Muscle of leg (tissue), 11 donors: ENCODE results near the gene ANAPC13. TPM values are rescaled to one million over a fixed set of nuclear protein-coding genes. Genes with fewer than 3 reads are reported as not detected.
A peak's percentile ranks its signal among the peaks of the same experiment; 100 is the strongest.

Source experiments
- DNase-seq: peaks from one replicate; pipeline ENCODE4 v3.0.0; 2013
- H3K27ac ChIP-seq: one replicate; pipeline ENCODE4 v1.5.1; 2013; ENCODE audit warnings: mild to moderate bottlenecking, low read length, control low read depth
- H3K27me3 ChIP-seq: one replicate; pipeline ENCODE4 v1.6.1; 2013; ENCODE audit warnings: low read length; ENCODE audit not compliant: control insufficient read depth, insufficient read depth
- H3K36me3 ChIP-seq: one replicate; pipeline ENCODE4 v1.6.1; 2013; ENCODE audit warnings: low read length; ENCODE audit not compliant: control insufficient read depth, insufficient read depth
- H3K4me1 ChIP-seq: one replicate; pipeline ENCODE4 v1.6.1; 2013; ENCODE audit warnings: low read length; ENCODE audit not compliant: control insufficient read depth, insufficient read depth
- H3K4me3 ChIP-seq: one replicate; pipeline ENCODE4 v1.5.1; 2013; ENCODE audit warnings: low read length, control low read depth
- H3K9me3 ChIP-seq: replicated peaks from 2 replicates; pipeline ENCODE4 v1.6.1; 2013; ENCODE audit warnings: low read depth, low read length; ENCODE audit not compliant: control insufficient read depth
- WGBS: methylation state at CpG from one replicate; pipeline ENCODE4 v1.1.5; 2013; ENCODE audit warnings: missing lambda C conversion rate; ENCODE audit not compliant: insufficient coverage; 5-methylcytosine and 5-hydroxymethylcytosine counted together
- polyA plus RNA-seq, 8 donors: library from polyadenylated mRNA; unstranded; fragments of 120-200 nt; gene quantifications; one replicate each; pipeline versions ENCODE4 v1.2.1 to v1.2.3, GENCODE V29; 2013; ENCODE audit warnings: inconsistent platforms in 1 of 8, low replicate concordance in 1 of 8; ENCODE audit not compliant: insufficient read length in 8 of 8, insufficient read depth in 1 of 8
- total RNA-seq: library from RNA; stranded (reverse); fragments of 120-200 nt; gene quantifications from one replicate; pipeline ENCODE4 v1.2.4, GENCODE V29; 2013

Gene ANAPC13
- total and polyA plus RNA-seq, 9 donors, result 58.3 to 91.3 (median 63.2) TPM

DNA sequence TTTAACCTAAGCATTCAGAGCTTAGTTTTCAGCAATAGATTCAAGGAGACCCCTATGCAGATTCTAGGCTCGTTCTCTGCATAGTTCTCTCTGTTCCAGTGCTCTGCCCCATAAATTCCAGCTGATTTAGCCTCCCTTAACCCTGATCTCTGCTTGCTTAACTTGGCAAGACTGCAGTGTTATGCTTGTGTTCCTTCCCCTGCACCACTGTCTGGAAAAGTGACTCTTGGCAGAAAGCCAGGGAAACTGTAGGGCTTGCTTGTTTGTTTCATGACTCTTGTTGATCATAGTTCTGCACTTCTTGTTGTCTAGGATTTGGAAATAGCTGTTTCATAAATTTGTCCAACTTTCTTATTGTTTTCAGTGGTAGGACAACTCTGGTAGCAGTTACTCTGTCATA, 40.1 kb downstream of the ANAPC13 start:
- Histone ChIP-seq H3K9me3 (peaks cover 6% of the 10 kb centered on the region), H3K36me3 (no peaks in the 10 kb centered on the region), H3K4me1 (peaks cover 18% of the 10 kb centered on the region), H3K27me3 (no peaks in the 10 kb centered on the region), H3K27ac (no peak overlapping the region), H3K4me3 (no peak overlapping the region)
- 20% methylated on average over 1 of the region's 1 CpG for WGBS
- peak; percentile 74 for DNase-seq

DNA sequence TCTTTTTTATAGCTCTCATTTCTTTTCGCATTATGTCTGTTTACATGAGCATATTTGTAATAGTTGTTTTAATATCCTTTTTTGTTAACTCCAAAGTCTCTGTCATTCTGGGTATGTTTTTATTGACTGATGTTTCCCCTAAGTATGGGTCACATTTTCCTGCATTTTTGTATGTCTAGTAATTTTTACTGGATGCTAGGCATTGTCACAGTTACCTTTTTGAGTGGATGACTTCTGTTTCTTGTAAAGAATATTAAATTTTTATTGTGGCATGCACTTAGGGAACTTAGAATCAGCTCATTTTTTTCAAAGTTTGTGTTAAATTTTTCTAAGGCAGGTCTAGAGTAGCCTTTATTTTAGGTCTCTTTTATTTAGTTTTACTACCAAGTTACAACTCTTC, 40.7 kb downstream of the ANAPC13 start:
- no peak overlapping the region for H3K27ac ChIP-seq
- no peak for DNase-seq
- H3K4me1 ChIP-seq, result peaks cover 16% of the 10 kb centered on the region
- H3K9me3 ChIP-seq, result peaks cover 6% of the 10 kb centered on the region
- no peaks in the 10 kb centered on the region for H3K36me3 ChIP-seq
- no peak overlapping the region for H3K4me3 ChIP-seq
- WGBS, result no CpG with 5 or more reads among the region's 1 CpG
- no peaks in the 10 kb centered on the region for H3K27me3 ChIP-seq

DNA sequence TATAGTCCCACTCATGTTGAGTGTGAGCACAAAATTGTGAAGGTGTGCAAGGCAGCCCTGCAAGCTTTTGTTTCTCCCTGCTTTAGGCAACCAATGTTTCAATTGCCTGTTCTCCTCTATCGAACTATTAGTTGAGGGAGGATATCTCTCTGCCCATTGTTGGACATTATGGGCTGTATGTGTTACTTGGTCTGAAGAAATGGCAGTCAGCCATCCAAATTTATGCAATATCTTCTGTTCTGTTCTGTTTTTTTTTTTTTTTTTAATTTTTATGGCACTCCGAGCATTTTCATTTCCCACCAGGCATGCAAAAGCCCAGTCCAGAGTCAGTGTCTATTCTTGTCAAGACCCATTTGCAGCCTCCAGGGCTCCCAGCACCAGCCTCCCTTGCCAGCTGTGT, 44.0 kb downstream of the ANAPC13 start:
- H3K9me3 ChIP-seq, result peaks cover 6% of the 10 kb centered on the region
- H3K27me3 ChIP-seq, result no peaks in the 10 kb centered on the region
- WGBS, result no CpG with 5 or more reads among the region's 2 CpGs
- no peaks in the 10 kb centered on the region for H3K36me3 ChIP-seq
- H3K4me1 ChIP-seq, result peaks cover 6% of the 10 kb centered on the region
- H3K4me3 ChIP-seq, result no peak overlapping the region
- no peak overlapping the region for H3K27ac ChIP-seq
- DNase-seq, result no peak

DNA sequence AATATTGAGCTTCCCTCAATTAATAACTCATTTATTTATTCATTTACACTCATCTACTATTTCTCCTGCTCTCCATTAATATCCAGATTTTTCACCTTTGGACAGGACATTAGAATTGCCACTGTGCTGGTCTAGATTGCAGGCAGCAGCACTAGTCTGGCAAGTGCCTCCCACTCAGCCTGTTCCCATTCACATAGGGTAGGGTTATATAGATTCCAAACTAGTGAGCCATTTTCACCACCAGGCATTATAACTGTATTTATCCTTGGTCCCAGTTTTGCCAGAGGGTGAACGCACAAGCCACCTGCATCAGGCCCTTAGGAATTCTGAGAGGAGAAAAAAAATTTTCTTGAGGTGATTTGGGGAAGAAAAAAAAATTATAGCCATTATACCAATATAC, 44.5 kb downstream of the ANAPC13 start:
- WGBS, result no CpG with 5 or more reads among the region's 1 CpG
- DNase-seq, result no peak
- Histone ChIP-seq H3K27ac (no peak overlapping the region), H3K9me3 (peaks cover 6% of the 10 kb centered on the region), H3K36me3 (no peaks in the 10 kb centered on the region), H3K27me3 (no peaks in the 10 kb centered on the region), H3K4me1 (peaks cover 3% of the 10 kb centered on the region), H3K4me3 (no peak overlapping the region)

DNA sequence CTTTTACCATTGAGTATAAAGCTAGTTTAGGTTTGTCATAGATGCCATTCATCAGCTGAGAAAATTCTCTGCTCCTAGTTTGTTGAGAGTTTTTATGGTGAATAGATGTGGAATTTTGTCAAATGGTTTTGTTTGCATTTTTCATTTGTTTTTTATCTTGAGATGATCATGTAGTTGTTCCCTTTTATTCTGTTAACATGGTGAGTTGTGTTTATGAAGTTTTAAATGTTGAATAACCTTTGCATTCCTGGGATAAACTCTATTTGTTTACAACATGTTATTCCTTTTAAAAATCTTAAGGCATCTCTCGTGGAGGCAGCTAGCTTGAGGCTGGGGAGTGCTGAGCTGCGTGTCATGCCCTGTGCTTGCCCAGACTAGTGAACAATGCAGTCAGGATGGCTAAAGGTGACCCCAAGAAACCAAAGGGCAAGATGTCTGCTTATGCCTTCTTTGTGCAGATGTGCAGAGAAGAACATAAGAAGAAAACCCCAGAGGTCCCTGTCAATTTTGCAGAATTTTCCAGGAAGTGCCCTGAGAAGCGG, 48.5 kb downstream of the ANAPC13 start:
- WGBS, result 74% methylated on average over 3 of the region's 3 CpGs
- Histone ChIP-seq H3K27me3 (no peaks in the 10 kb centered on the region), H3K36me3 (no peaks in the 10 kb centered on the region), H3K4me1 (no peaks in the 10 kb centered on the region), H3K9me3 (no peaks in the 10 kb centered on the region), H3K27ac (no peak overlapping the region), H3K4me3 (no peak overlapping the region)
- no peak for DNase-seq

DNA sequence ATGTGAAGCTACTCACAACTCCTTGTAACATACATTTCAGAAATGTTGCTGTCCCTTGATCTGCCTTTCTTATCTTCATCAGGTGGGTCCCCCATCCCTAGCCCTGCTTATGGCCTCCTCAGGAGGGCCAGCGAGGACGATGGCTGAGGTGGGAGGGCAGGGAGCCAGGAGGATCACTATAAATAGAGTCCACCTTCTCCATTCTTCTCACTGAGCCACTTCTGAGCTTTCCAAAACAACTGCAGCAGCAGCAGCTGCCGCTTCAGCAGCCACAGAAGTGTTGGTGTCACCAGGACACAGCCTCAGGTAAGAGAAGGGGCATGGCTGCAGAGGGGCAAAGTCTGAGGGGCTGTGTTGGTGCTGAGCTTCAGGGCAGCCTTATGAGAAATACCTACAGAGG, 53.5 kb downstream of the ANAPC13 start:
- no peak for DNase-seq
- Histone ChIP-seq H3K27ac (no peak overlapping the region), H3K4me1 (peaks cover 4% of the 10 kb centered on the region), H3K27me3 (no peaks in the 10 kb centered on the region), H3K4me3 (no peak overlapping the region), H3K9me3 (no peaks in the 10 kb centered on the region), H3K36me3 (no peaks in the 10 kb centered on the region)
- WGBS, result no CpG with 5 or more reads among the region's 3 CpGs

DNA sequence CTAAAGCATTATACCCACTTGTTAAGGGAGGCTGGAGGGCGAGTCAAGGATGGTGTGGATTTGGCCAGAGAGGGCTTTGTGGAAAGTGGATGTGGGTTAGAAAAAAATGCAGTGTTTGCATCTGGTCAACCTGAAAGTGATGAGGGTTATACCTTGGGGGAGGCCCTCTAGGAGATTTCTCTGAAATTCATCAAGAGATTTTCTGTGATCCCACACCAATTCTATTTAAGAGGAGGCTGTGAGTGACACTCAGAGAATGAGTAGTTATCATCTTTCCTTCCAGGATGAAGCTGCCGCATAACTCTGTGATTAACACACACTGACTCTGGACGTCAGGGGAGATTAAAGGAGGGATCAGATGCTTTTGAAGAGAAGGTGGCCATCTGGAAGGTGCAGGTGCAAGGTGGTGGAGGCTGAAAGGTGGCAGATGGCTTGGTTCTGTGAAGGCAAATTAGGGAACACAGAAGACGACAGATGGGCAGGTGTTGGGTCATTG, 54.8 kb downstream of the ANAPC13 start:
- 30% methylated on average over 1 of the region's 4 CpGs for WGBS
- Histone ChIP-seq H3K4me1 (peaks cover 7% of the 10 kb centered on the region), H3K36me3 (no peaks in the 10 kb centered on the region), H3K27me3 (no peaks in the 10 kb centered on the region), H3K27ac (no peak overlapping the region), H3K9me3 (no peaks in the 10 kb centered on the region), H3K4me3 (no peak overlapping the region)
- no peak for DNase-seq

DNA sequence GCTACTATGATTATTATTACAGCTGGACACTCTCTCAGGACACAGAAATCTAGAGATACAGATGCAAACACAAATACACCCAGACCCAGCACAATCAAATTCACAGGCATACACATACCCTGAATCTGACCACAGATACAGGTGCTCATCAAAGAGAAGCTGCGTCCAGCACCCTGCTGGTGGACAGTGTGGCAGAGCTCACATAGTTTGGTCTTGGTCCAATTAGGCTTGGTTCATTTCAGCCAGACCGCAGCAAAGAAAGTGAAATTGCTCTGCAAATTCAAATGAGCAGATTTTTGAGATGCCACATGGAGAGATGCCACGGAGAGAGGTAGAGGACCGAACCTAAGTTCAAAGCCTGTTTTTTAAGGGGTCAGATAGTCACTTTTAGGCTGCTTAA, 55.6 kb downstream of the ANAPC13 start:
- 71% methylated on average over 3 of the region's 4 CpGs for WGBS
- Histone ChIP-seq H3K36me3 (no peaks in the 10 kb centered on the region), H3K27ac (no peak overlapping the region), H3K9me3 (no peaks in the 10 kb centered on the region), H3K4me1 (peaks cover 7% of the 10 kb centered on the region), H3K4me3 (no peak overlapping the region), H3K27me3 (no peaks in the 10 kb centered on the region)
- no peak for DNase-seq

DNA sequence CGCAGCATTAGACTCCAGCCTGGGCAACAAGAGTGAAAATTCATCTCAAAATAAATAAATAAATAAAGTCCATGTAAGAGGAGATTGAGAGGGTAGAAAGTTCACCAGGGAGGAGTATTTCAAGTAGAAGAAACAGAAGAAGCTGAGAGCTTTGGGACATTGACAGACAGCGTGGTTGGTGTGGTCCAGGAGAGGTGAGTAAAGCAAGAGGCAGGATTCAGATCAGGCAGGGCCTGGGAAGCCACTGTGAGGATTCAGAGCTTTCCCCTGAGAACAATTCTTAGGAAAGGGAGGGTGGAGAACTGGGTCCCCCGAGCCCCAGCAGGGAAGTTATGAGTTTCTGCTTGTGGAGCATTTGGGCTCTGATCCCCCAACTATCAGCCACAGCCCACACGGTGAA, 57.4 kb downstream of the ANAPC13 start:
- no peaks in the 10 kb centered on the region for H3K27me3 ChIP-seq
- H3K9me3 ChIP-seq, result no peaks in the 10 kb centered on the region
- H3K4me1 ChIP-seq, result peaks cover 10% of the 10 kb centered on the region
- no peak for DNase-seq
- no peaks in the 10 kb centered on the region for H3K36me3 ChIP-seq
- WGBS, result 92% methylated on average over 1 of the region's 4 CpGs
- H3K27ac ChIP-seq, result no peak overlapping the region
- no peak overlapping the region for H3K4me3 ChIP-seq
